OCI-LY7 (cell line): Measurements from ENCODE around the gene TRAF1. TPM values are rescaled to one million over a fixed set of nuclear protein-coding genes. Genes with fewer than 3 reads are reported as not detected.

Experiments used
- BruUV-seq: library from RNA; stranded (reverse); fragments of 400-500 nt; replicated peaks from 2 replicates; lab custom pipeline; 2021; lab: Mats Ljungman, UMichigan
- CTCF ChIA-PET: fragments of 300-600 bp; sonication (Branson Sonifier 250); formaldehyde crosslinking; loops from one replicate; lab custom pipeline; 2022; ENCODE audit warnings: antibody characterized with exemption; ENCODE audit not compliant: unreplicated experiment; lab: Charles Lee
- POLR2A ChIA-PET: fragments of 300-600 bp; sonication (Branson Sonifier 250); formaldehyde crosslinking; loops from one replicate; lab custom pipeline; 2022; ENCODE audit warnings: antibody characterized with exemption; lab: Charles Lee
- DNase-seq: peaks from one replicate; pipeline ENCODE4 v3.0.0-alpha.2; 2015; ENCODE audit warnings: low spot score
- H2AFZ ChIP-seq: fragments of 200-600 bp; sonication (generic), shearing (Covaris generic); 2 replicates; pipeline ENCODE4 v1.6.1; 2014; ENCODE audit warnings: mild to moderate bottlenecking, antibody characterized with exemption, low read length, moderate library complexity
- H3K27ac ChIP-seq: fragments of 200-600 bp; sonication (generic); 2 replicates; pipeline ENCODE4 v1.5.1; 2014; ENCODE audit warnings: mixed run types, low read depth, mild to moderate bottlenecking, moderate library complexity, low read length, inconsistent platforms; ENCODE audit not compliant: poor library complexity, severe bottlenecking
- H3K36me3 ChIP-seq: fragments of 200-600 bp; sonication (generic); 2 replicates; pipeline ENCODE4 v1.6.1; 2014; ENCODE audit warnings: mild to moderate bottlenecking, antibody characterized with exemption, low read length, moderate library complexity, mixed read lengths; ENCODE audit not compliant: insufficient read depth
- H3K4me1 ChIP-seq: fragments of 200-600 bp; sonication (generic); 2 replicates; pipeline ENCODE4 v1.5.1; 2014; ENCODE audit warnings: mild to moderate bottlenecking, low read length; ENCODE audit not compliant: insufficient read depth, poor library complexity, severe bottlenecking
- H3K4me2 ChIP-seq: fragments of 200-600 bp; sonication (generic); 2 replicates; pipeline ENCODE4 v1.6.1; 2014; ENCODE audit warnings: mild to moderate bottlenecking, low read length
- H3K4me3 ChIP-seq: fragments of 200-600 bp; sonication (generic); 2 replicates; pipeline ENCODE4 v1.5.1; 2014; ENCODE audit warnings: mild to moderate bottlenecking, low read depth, low read length; ENCODE audit not compliant: poor library complexity, severe bottlenecking
- H3K79me2 ChIP-seq: fragments of 200-600 bp; sonication (generic); 2 replicates; pipeline ENCODE4 v1.6.1; 2016; ENCODE audit warnings: low read depth, mild to moderate bottlenecking, low read length, moderate library complexity, mixed read lengths; ENCODE audit not compliant: insufficient read depth
- H3K9me2 ChIP-seq: fragments of 200-600 bp; sonication (generic); 2 replicates; pipeline ENCODE4 v1.6.1; 2016; ENCODE audit warnings: mild to moderate bottlenecking, low read length, mixed read lengths; ENCODE audit not compliant: insufficient read depth
- H3K9me3 ChIP-seq: fragments of 200-600 bp; sonication (generic); 2 replicates; pipeline ENCODE4 v1.6.1; 2014; ENCODE audit warnings: mild to moderate bottlenecking, mixed run types, low read length, mixed read lengths
- H4K20me1 ChIP-seq: fragments of 200-600 bp; sonication (generic); 2 replicates; pipeline ENCODE4 v1.6.1; 2014; ENCODE audit warnings: mild to moderate bottlenecking, antibody characterized with exemption, low read length, moderate library complexity, mixed read lengths; ENCODE audit not compliant: insufficient read depth
- CTCF ChIP-seq: fragments of 200-600 bp; sonication (generic); conservative IDR thresholded peaks from 2 replicates; pipeline ENCODE4 v1.5.1; 2014; ENCODE audit warnings: mild to moderate bottlenecking, antibody characterized with exemption, low read length, moderate library complexity, mixed read lengths
- EZH2phosphoT487 ChIP-seq: fragments of 200-600 bp; sonication (generic); IDR thresholded peaks from 2 replicates; pipeline ENCODE4 v1.6.1; 2018; ENCODE audit warnings: low read depth, borderline replicate concordance, mild to moderate bottlenecking, mixed run types, antibody characterized with exemption, low read length, moderate library complexity, mixed read lengths
- intact Hi-C: fragments of 100-400 bp; cut with micrococcal nuclease; formaldehyde crosslinking; loops from one replicate; pipeline ENCODE4 v1.10.0; 2022; ENCODE audit not compliant: unreplicated experiment
- total RNA-seq, 2 experiments: library from RNA; depleted of rRNA in 1 of 2; stranded (reverse); fragments of >200 nt in 1 of 2; shearing (Covaris generic) in 1 of 2; gene quantifications; 2 replicates each; pipeline ENCODE4 v1.2.3, GENCODE V29; 2014 to 2022

Gene TRAF1
- total RNA-seq, 2 experiments from 2014 or later: 24.2 to 50.5 TPM

- no peaks in the 10 kb centered on the region for H3K9me3 ChIP-seq
- DNase-seq: peak; percentile 47
- H3K4me1 ChIP-seq: peaks cover 97% of the 10 kb centered on the region
- H3K36me3 ChIP-seq: peaks cover 14% of the 10 kb centered on the region
- POLR2A ChIA-PET: interaction anchor here (0.5 to 21.2 kb wide), 4 partner anchors 21 to 38 kb away, joined by 3 to 372 read pairs (median 30); no protein-coding TSS in a partner anchor
- CTCF ChIA-PET: no interaction called here
- no peak overlapping the region; the same call in 1 of the 2 replicates for H2AFZ ChIP-seq
- H3K4me2 ChIP-seq: peak overlapping the region; percentile 95
- no peak for TF ChIP-seq EZH2phosphoT487
- no peak for TF ChIP-seq CTCF
- no peaks in the 10 kb centered on the region for H4K20me1 ChIP-seq
- peaks cover 13% of the 10 kb centered on the region; the same call in 1 of the 2 replicates for H3K79me2 ChIP-seq
- intact Hi-C loops: loop anchor here (2.0 to 10.0 kb wide), 2 partner anchors 145 to 1017 kb away; no protein-coding TSS in a partner anchor
- H3K27ac ChIP-seq: peak overlapping the region; percentile 96
- no peaks in the 10 kb centered on the region for H3K9me2 ChIP-seq
- peak overlapping the region; percentile 74 for H3K4me3 ChIP-seq
- no TSS peak for BruUV-seq
Measured at GRCh38 chr9:120928015-120928482, 1.5 kb upstream of the TRAF1 start.

GRCh38 chr9:120927269-120928014, 846 bp upstream of the TRAF1 start:
- Histone ChIP-seq H3K9me3 (no peaks in the 10 kb centered on the region), H2AFZ (no peak overlapping the region), H3K9me2 (no peaks in the 10 kb centered on the region), H3K4me3 (peak overlapping the region; percentile 74), H3K27ac (peak overlapping the region; percentile 96), H3K4me1 (peaks cover 97% of the 10 kb centered on the region), H4K20me1 (no peaks in the 10 kb centered on the region), H3K36me3 (peaks cover 15% of the 10 kb centered on the region), H3K79me2 (peaks cover 13% of the 10 kb centered on the region; the same call in 1 of the 2 replicates), H3K4me2 (peak overlapping the region; percentile 95)
- peak; percentile 34 for DNase-seq
- ChIA-PET POLR2A (interaction anchor here (0.5 to 21.2 kb wide), 8 partner anchors 9 to 37 kb away, joined by 3 to 372 read pairs (median 6); no protein-coding TSS in a partner anchor), CTCF (interaction anchor here (0.8 kb wide), 1 partner anchor 10 kb away, joined by 4 read pairs; no protein-coding TSS in a partner anchor)
- intact Hi-C loops: loop anchor here (1.0 to 10.0 kb wide), 3 partner anchors 25 to 1017 kb away; no protein-coding TSS in a partner anchor
- TF ChIP-seq EZH2phosphoT487: no peak
- TF ChIP-seq CTCF: no peak
- no TSS peak for BruUV-seq
